H1 (cell line): ENCODE results near the gene SOS1. TPM values are rescaled to one million over a fixed set of nuclear protein-coding genes. Genes with fewer than 3 reads are reported as not detected.

Experiments used
- CTCF ChIA-PET: fragments of 300-600 bp; sonication (Branson Sonifier 250); formaldehyde crosslinking; loops from one replicate; lab custom pipeline; 2021; ENCODE audit not compliant: partially characterized antibody; lab: Charles Lee
- POLR2A ChIA-PET: fragments of 300-600 bp; sonication (Branson Sonifier 250); formaldehyde crosslinking; loops from one replicate; lab custom pipeline; 2021; ENCODE audit warnings: inconsistent platforms; ENCODE audit not compliant: partially characterized antibody; lab: Charles Lee
- DNase-seq, 2 experiments: peaks; one replicate each; pipeline versions ENCODE4 v3.0.0 to v3.0.0-alpha.2; 2010 to 2022; ENCODE audit warnings: low spot score in 2 of 2, low read depth in 1 of 2, mixed read lengths in 1 of 2
- FAIRE-seq: peaks from 2 replicates; lab custom pipeline; 2011; peaks lifted over from hg19 to GRCh38; lab: Jason Lieb, UNC
- H2AFZ ChIP-seq: 2 replicates; pipeline ENCODE4 v1.8.1; 2012; ENCODE audit warnings: low read length, inconsistent platforms
- H2AK5ac ChIP-seq: 2 replicates; pipeline ENCODE4 v1.6.1; 2013; ENCODE audit warnings: low read depth, low read length
- H2BK120ac ChIP-seq: replicated peaks from 2 replicates; pipeline ENCODE3; 2013; ENCODE audit warnings: low read depth, low read length, inconsistent platforms
- H2BK12ac ChIP-seq: 2 replicates; pipeline ENCODE4 v1.6.1; 2013; ENCODE audit warnings: low read depth, low read length
- H2BK15ac ChIP-seq: 2 replicates; pipeline ENCODE4 v1.6.1; 2013; ENCODE audit warnings: low read length
- H2BK20ac ChIP-seq: 2 replicates; pipeline ENCODE4 v1.6.1; 2013; ENCODE audit warnings: low read length
- H2BK5ac ChIP-seq: 2 replicates; pipeline ENCODE4 v1.6.1; 2013; ENCODE audit warnings: low read depth, low read length
- H3K14ac ChIP-seq: 2 replicates; pipeline ENCODE4 v1.6.1; 2013; ENCODE audit warnings: inconsistent platforms; ENCODE audit not compliant: insufficient read length
- H3K18ac ChIP-seq: 2 replicates; pipeline ENCODE4 v1.6.1; 2013; ENCODE audit warnings: low read length; ENCODE audit errors: extremely low read depth
- H3K23ac ChIP-seq: 2 replicates; pipeline ENCODE4 v1.6.1; 2013; ENCODE audit warnings: inconsistent platforms; ENCODE audit not compliant: insufficient read length
- H3K23me2 ChIP-seq: 2 replicates; pipeline ENCODE4 v1.6.1; 2013; ENCODE audit warnings: low read depth, low read length
- H3K27ac ChIP-seq: 2 replicates; pipeline ENCODE4 v1.6.1; 2011; ENCODE audit warnings: low read depth, low read length, inconsistent platforms
- H3K27me3 ChIP-seq, 4 experiments: replicated peaks in 1 of 4; 1 replicate in 1 of 4; 2 replicates in 3 of 4; pipeline versions ENCODE4 v1.6.1 to v1.8.1; 2011 to 2013; ENCODE audit warnings: low read length in 3 of 4, mild to moderate bottlenecking in 3 of 4, inconsistent platforms in 2 of 4, mixed read lengths in 2 of 4, moderate library complexity in 1 of 4; ENCODE audit not compliant: control insufficient read depth in 3 of 4, insufficient read depth in 3 of 4; ENCODE audit errors: extremely low read depth in 1 of 4
- H3K36me3 ChIP-seq, 4 experiments: 2 replicates each; pipeline versions ENCODE4 v1.6.1 to v1.8.1; 2011 to 2013; ENCODE audit warnings: mild to moderate bottlenecking in 4 of 4, low read length in 3 of 4, moderate library complexity in 2 of 4, control low read depth in 1 of 4, inconsistent platforms in 1 of 4; ENCODE audit not compliant: insufficient read depth in 4 of 4, control insufficient read depth in 2 of 4
- H3K4ac ChIP-seq: replicated peaks from 2 replicates; pipeline ENCODE3; 2013; ENCODE audit warnings: low read length, low read depth, mixed read lengths, inconsistent platforms; ENCODE audit not compliant: insufficient read length
- H3K4me1 ChIP-seq, 4 experiments: replicated peaks in 1 of 4; 1 replicate in 1 of 4; 2 replicates in 3 of 4; pipeline versions ENCODE4 v1.6.1 to v1.8.1; 2011 to 2013; ENCODE audit warnings: low read length in 3 of 4, inconsistent platforms in 2 of 4, mixed read lengths in 1 of 4; ENCODE audit not compliant: insufficient read depth in 4 of 4, control insufficient read depth in 3 of 4
- H3K4me2 ChIP-seq, 2 experiments: 2 replicates each; pipeline versions ENCODE4 v1.6.1 to v1.8.1; 2011 to 2013; ENCODE audit warnings: low read depth in 2 of 2, low read length in 2 of 2, control low read depth in 1 of 2, inconsistent platforms in 1 of 2, mild to moderate bottlenecking in 1 of 2; ENCODE audit not compliant: insufficient read depth in 1 of 2
- H3K4me3 ChIP-seq, 4 experiments: fragments of 200-600, 300-600 bp in 1 of 4; sonication (generic), shearing (Covaris generic), sonication (Bioruptor Twin) in 1 of 4; 2 replicates each; pipeline versions ENCODE4 v1.5.1 to v1.8.1; 2011 to 2016; ENCODE audit warnings: low read length in 4 of 4, low read depth in 3 of 4, control low read depth in 2 of 4, inconsistent platforms in 2 of 4, mild to moderate bottlenecking in 2 of 4, mixed read lengths in 1 of 4, moderate library complexity in 1 of 4; ENCODE audit not compliant: insufficient read depth in 2 of 4; ENCODE audit errors: extremely low read depth in 1 of 4
- H3K56ac ChIP-seq: replicated peaks from 2 replicates; pipeline ENCODE3; 2013; ENCODE audit warnings: low read depth, mild to moderate bottlenecking, mixed read lengths, low read length, inconsistent platforms; ENCODE audit not compliant: insufficient read length
- H3K79me1 ChIP-seq: 2 replicates; pipeline ENCODE4 v1.6.1; 2013; ENCODE audit warnings: low read depth, low read length, control low read depth
- H3K79me2 ChIP-seq, 2 experiments: 2 replicates each; pipeline versions ENCODE4 v1.6.1 to v1.8.1; 2012 to 2013; ENCODE audit warnings: low read length in 2 of 2, mild to moderate bottlenecking in 2 of 2, inconsistent platforms in 1 of 2; ENCODE audit not compliant: insufficient read depth in 2 of 2, control insufficient read depth in 1 of 2
- H3K9ac ChIP-seq, 4 experiments: replicated peaks in 1 of 4; 1 replicate in 1 of 4; 2 replicates in 3 of 4; pipeline versions ENCODE4 v1.6.1 to v1.8.1; 2011 to 2013; ENCODE audit warnings: low read depth in 3 of 4, low read length in 3 of 4, control low read depth in 2 of 4, mild to moderate bottlenecking in 2 of 4, moderate library complexity in 2 of 4, inconsistent platforms in 1 of 4; ENCODE audit errors: extremely low read depth in 1 of 4
- H3K9me3 ChIP-seq, 2 experiments: 2 replicates each; pipeline versions ENCODE4 v1.6.1 to v1.8.1; 2012 to 2013; ENCODE audit warnings: mild to moderate bottlenecking in 2 of 2, moderate library complexity in 2 of 2, control low read depth in 1 of 2, inconsistent platforms in 1 of 2, low read depth in 1 of 2, low read length in 1 of 2, mixed read lengths in 1 of 2; ENCODE audit not compliant: insufficient read depth in 2 of 2
- H4K20me1 ChIP-seq, 2 experiments: replicated peaks in 1 of 2; 2 replicates each; pipeline versions ENCODE3 to v1.8.1; 2011 to 2013; ENCODE audit warnings: inconsistent platforms in 2 of 2, low read length in 2 of 2, mild to moderate bottlenecking in 1 of 2; ENCODE audit not compliant: insufficient read depth in 2 of 2, control insufficient read depth in 1 of 2
- H4K5ac ChIP-seq: 2 replicates; pipeline ENCODE4 v1.6.1; 2013; ENCODE audit warnings: low read length, low read depth, mixed read lengths, inconsistent platforms; ENCODE audit not compliant: insufficient read length
- H4K8ac ChIP-seq: 2 replicates; pipeline ENCODE4 v1.8.0; 2013; ENCODE audit warnings: mild to moderate bottlenecking, moderate library complexity, low read length, inconsistent platforms; ENCODE audit not compliant: insufficient read depth; ENCODE audit errors: extremely low read depth
- H4K91ac ChIP-seq: replicated peaks from 2 replicates; pipeline ENCODE3; 2013; ENCODE audit warnings: low read length, mixed read lengths, inconsistent platforms; ENCODE audit not compliant: insufficient read length
- BRCA1 ChIP-seq: IDR thresholded peaks from 2 replicates; pipeline ENCODE4 v1.6.1; 2012; ENCODE audit warnings: low read depth, low read length, improper control_type of control experiment
- CBX5 ChIP-seq: fragments of 300-800, 300-1000 bp; sonication (generic); IDR thresholded peaks from 2 replicates; pipeline ENCODE4 v1.7.1; 2016; ENCODE audit warnings: antibody characterized with exemption, low read length, low read depth
- EZH2 ChIP-seq: fragments of 200-600 bp; sonication (generic); IDR thresholded peaks from 2 replicates; pipeline ENCODE4 v1.7.1; 2012; ENCODE audit warnings: low read depth, mild to moderate bottlenecking, moderate library complexity, low read length, inconsistent platforms; ENCODE audit not compliant: severe bottlenecking
- POU5F1 ChIP-seq: IDR thresholded peaks from 2 replicates; pipeline ENCODE4 v1.6.1; 2011; ENCODE audit warnings: low read depth, mild to moderate bottlenecking, low read length, moderate library complexity
- TAF1 ChIP-seq: IDR thresholded peaks from 2 replicates; pipeline ENCODE4 v1.6.1; 2011; ENCODE audit warnings: mild to moderate bottlenecking, low read depth, low read length
- WGBS, 2 experiments: shearing (Covaris generic) in 1 of 2; methylation state at CpG; one replicate each; pipeline versions ENCODE4 v1.1.6 to v1.1.7; 2013 to 2015; ENCODE audit warnings: low lambda C conversion rate in 2 of 2, mixed read lengths in 2 of 2, inconsistent platforms in 1 of 2, low coverage in 1 of 2, missing lambda C conversion rate in 1 of 2; ENCODE audit not compliant: insufficient replicate concordance in 2 of 2, insufficient coverage in 1 of 2, insufficient read length in 1 of 2; ENCODE audit errors: extremely low coverage in 1 of 2, missing lambda C conversion rate in 1 of 2; 5-methylcytosine and 5-hydroxymethylcytosine counted together
- polyA plus RNA-seq, 7 experiments: library from polyadenylated mRNA; depleted of rRNA in 3 of 7; stranded (reverse) in 5 of 7; unstranded in 2 of 7; fragments of >200 nt in 5 of 7; fragments of 200-250 nt in 2 of 7; gene quantifications; 1 replicate in 5 of 7; 2 replicates in 1 of 7; 4 replicates in 1 of 7; pipeline versions ENCODE4 v1.2.1 to v1.2.3, GENCODE V29; 2011 to 2013; ENCODE audit warnings: missing spikeins in 2 of 7, mixed read lengths in 2 of 7
- total RNA-seq: library from RNA; stranded (reverse); fragmentation: NEBNext Ultra II Directional; extraction: Animal tissue kit (Norgen Biotek cat#: 25700); gene quantifications from 2 replicates; pipeline ENCODE4 v1.2.1, GENCODE V29; 2021
- TF ChIP-seq, protein P1 (sequence below): IDR thresholded peaks from 2 replicates; pipeline ENCODE4 v1.6.1; 2012; ENCODE audit warnings: inconsistent platforms
- TF ChIP-seq, protein P2 (sequence below): IDR thresholded peaks from 2 replicates; pipeline ENCODE4 v1.6.1; 2011; ENCODE audit warnings: low read length, improper control_type of control experiment

SOS1 gene
- total and polyA plus RNA-seq, 2 of the 8 experiments (the other 6 are each of a cell fraction or from before 2014, with no cell fraction given) = 25.7 to 27.0 TPM

- Histone ChIP-seq H4K5ac (no peak overlapping the region), H3K18ac (no peak overlapping the region), H4K8ac (no peak overlapping the region), H3K9ac (no peak overlapping the region), H3K79me1 (no peaks in the 10 kb centered on the region; the same call in none of the 2 replicates), H2AK5ac (no peak overlapping the region), H2BK5ac (no peak overlapping the region), H3K56ac (no peak overlapping the region), H3K4me1 (no peaks in the 10 kb centered on the region), H2BK120ac (no peak overlapping the region), H3K4me3 (no peak overlapping the region), H4K91ac (no peak overlapping the region), H2BK12ac (no peak overlapping the region), H3K23me2 (no peaks in the 10 kb centered on the region), H3K27me3 (no peaks in the 10 kb centered on the region), H2AFZ (no peak overlapping the region), H3K27ac (no peak overlapping the region), H3K9me3 (peaks cover 3 to 4% of the 10 kb centered on the region in 2 experiments; a peak in 2 of 4 replicates), H3K4me2 (no peak overlapping the region), H3K36me3 (0 out of 8 replicates have a peak, but pooled peaks cover 0 to 2% (median 0%) of the 10 kb centered on the region in 4 experiments), H4K20me1 (no peaks in the 10 kb centered on the region), H3K23ac (no peak overlapping the region), H2BK15ac (no peak overlapping the region), H3K4ac (no peak overlapping the region), H3K79me2 (peaks cover 0 to 81% of the 10 kb centered on the region in 2 experiments; a peak in 3 of 4 replicates), H2BK20ac (no peak overlapping the region), H3K14ac (no peak overlapping the region)
- no peak for DNase-seq
- WGBS, 2 experiments = 96% methylated on average over 5 of the region's 5 CpGs; no CpG with 5 or more reads in 1 of the 2 experiments
- ChIA-PET CTCF (interaction anchor here (1.0 to 1.2 kb wide), 2 partner anchors 21 to 132 kb away, joined by 3 to 4 read pairs; no protein-coding TSS in a partner anchor), POLR2A (no interaction called here)
- TF ChIP-seq POU5F1 (no peak), TAF1 (no peak), EZH2 (no peak), BRCA1 (no peak), CBX5 (no peak)
- TF ChIP-seq, protein P1, sequence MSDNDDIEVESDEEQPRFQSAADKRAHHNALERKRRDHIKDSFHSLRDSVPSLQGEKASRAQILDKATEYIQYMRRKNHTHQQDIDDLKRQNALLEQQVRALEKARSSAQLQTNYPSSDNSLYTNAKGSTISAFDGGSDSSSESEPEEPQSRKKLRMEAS = no peak
- TF ChIP-seq, protein P2, sequence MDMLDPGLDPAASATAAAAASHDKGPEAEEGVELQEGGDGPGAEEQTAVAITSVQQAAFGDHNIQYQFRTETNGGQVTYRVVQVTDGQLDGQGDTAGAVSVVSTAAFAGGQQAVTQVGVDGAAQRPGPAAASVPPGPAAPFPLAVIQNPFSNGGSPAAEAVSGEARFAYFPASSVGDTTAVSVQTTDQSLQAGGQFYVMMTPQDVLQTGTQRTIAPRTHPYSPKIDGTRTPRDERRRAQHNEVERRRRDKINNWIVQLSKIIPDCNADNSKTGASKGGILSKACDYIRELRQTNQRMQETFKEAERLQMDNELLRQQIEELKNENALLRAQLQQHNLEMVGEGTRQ = no peak
- no peak for FAIRE-seq
Measured at GRCh38 chr2:39080152-39080551, 40.7 kb downstream of the SOS1 start.
